Stimulated activated CD8-positive, alpha-beta memory T cell treated with anti-CD3 and anti-CD28 coated beads, Interleukin-12 subunit alpha, Interleukin-12 subunit beta, amount 100 ng/mL, for 24 hours (primary cell): ENCODE results near the gene C2CD4B.

ENCODE experiments used
- DNase-seq: peaks from one replicate; pipeline ENCODE4 v3.0.0-alpha.2; 2020; ENCODE audit errors: extremely low read depth

Gene C2CD4B

GRCh38 chr15:62147551-62147950 lies 17.5 kb downstream of the C2CD4B start:
- DNase-seq = no peak

GRCh38 chr15:62147149-62147548 lies 17.9 kb downstream of the C2CD4B start:
- no peak for DNase-seq

GRCh38 chr15:62145015-62145735 lies 19.9 kb downstream of the C2CD4B start:
- no peak for DNase-seq

GRCh38 chr15:62142736-62143135 lies 22.3 kb downstream of the C2CD4B start:
- no peak for DNase-seq

GRCh38 chr15:62141643-62142588 lies 23.2 kb downstream of the C2CD4B start:
- DNase-seq = no peak

- no peak for DNase-seq
These were observed 23.9 kb downstream of the C2CD4B start for GRCh38 chr15:62141200-62141599.

GRCh38 chr15:62138124-62138523 lies 27.0 kb downstream of the C2CD4B start:
- DNase-seq = no peak

- DNase-seq = no peak
These were observed 27.9 kb downstream of the C2CD4B start for GRCh38 chr15:62136911-62137865.

GRCh38 chr15:62135532-62136134 lies 29.5 kb downstream of the C2CD4B start:
- DNase-seq = no peak

GRCh38 chr15:62133141-62133540 lies 31.9 kb downstream of the C2CD4B start:
- no peak for DNase-seq

- DNase-seq = no peak
These were observed 36.2 kb downstream of the C2CD4B start for GRCh38 chr15:62128916-62129315.

GRCh38 chr15:62126364-62126763 lies 38.7 kb downstream of the C2CD4B start:
- DNase-seq = no peak

GRCh38 chr15:62125773-62126172 lies 39.3 kb downstream of the C2CD4B start:
- no peak for DNase-seq

- DNase-seq = no peak
These were observed 40.1 kb downstream of the C2CD4B start for GRCh38 chr15:62124973-62125303.

- DNase-seq = no peak
These were observed 40.7 kb downstream of the C2CD4B start for GRCh38 chr15:62124176-62124972.

GRCh38 chr15:62122249-62122648 lies 42.8 kb downstream of the C2CD4B start:
- no peak for DNase-seq

GRCh38 chr15:62121273-62122015 lies 43.6 kb downstream of the C2CD4B start:
- no peak for DNase-seq

GRCh38 chr15:62120776-62121175 lies 44.3 kb downstream of the C2CD4B start:
- DNase-seq = no peak

GRCh38 chr15:62119874-62120273 lies 45.2 kb downstream of the C2CD4B start:
- DNase-seq = no peak
